ENCODE data around the gene HDAC4. TPM values are rescaled to one million over a fixed set of nuclear protein-coding genes. Genes with fewer than 3 reads are reported as not detected.

The HDAC4 gene
- total RNA-seq, 1 donor from 2014 or later, result 46.2 TPM

GRCh38 chr2:239055756-239056493 lies 344.9 kb downstream of the HDAC4 start:
- Mint-ChIP-seq H3K36me3 (ENCODE audit: insufficient read depth) (peaks cover 17% of the 10 kb centered on the region), H3K27me3 (no peaks in the 10 kb centered on the region), H3K9me3 (ENCODE audit: low read depth) (no peaks in the 10 kb centered on the region), H3K4me3 (ENCODE audit: low read depth) (no peak overlapping the region), H3K27ac (no peak overlapping the region), H3K4me1 (ENCODE audit: low read depth) (no peaks in the 10 kb centered on the region)
- DNase-seq (ENCODE audit: low spot score, unreplicated experiment), result no peak
- TF ChIP-seq, protein P1, sequence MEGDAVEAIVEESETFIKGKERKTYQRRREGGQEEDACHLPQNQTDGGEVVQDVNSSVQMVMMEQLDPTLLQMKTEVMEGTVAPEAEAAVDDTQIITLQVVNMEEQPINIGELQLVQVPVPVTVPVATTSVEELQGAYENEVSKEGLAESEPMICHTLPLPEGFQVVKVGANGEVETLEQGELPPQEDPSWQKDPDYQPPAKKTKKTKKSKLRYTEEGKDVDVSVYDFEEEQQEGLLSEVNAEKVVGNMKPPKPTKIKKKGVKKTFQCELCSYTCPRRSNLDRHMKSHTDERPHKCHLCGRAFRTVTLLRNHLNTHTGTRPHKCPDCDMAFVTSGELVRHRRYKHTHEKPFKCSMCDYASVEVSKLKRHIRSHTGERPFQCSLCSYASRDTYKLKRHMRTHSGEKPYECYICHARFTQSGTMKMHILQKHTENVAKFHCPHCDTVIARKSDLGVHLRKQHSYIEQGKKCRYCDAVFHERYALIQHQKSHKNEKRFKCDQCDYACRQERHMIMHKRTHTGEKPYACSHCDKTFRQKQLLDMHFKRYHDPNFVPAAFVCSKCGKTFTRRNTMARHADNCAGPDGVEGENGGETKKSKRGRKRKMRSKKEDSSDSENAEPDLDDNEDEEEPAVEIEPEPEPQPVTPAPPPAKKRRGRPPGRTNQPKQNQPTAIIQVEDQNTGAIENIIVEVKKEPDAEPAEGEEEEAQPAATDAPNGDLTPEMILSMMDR (IDR thresholded peaks at IDR 0.05; ENCODE audit: unreplicated experiment), result no peak

DNA sequence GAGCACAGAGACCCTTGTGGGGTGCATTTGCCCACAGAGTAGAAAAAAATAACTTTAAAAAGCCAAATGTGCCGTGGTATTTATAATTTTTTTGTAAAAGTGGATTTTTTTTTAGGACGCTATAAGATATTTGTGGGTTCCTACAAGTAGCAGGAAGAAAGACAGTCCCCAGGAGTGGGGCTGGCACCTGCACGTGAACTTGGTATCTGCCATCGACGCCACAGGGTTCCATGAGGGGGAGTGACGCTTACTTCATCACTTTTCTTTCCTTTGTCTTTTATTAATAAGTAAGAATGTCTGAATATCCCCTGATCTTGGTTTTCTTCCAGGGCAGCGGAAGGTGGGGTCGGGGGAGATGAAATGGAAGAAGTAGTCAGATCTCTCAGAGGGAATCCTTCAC lies 345.9 kb downstream of the HDAC4 start:
- Mint-ChIP-seq H3K27ac (no peak overlapping the region), H3K4me1 (ENCODE audit: low read depth) (no peaks in the 10 kb centered on the region), H3K9me3 (ENCODE audit: low read depth) (no peaks in the 10 kb centered on the region), H3K4me3 (ENCODE audit: low read depth) (no peak overlapping the region), H3K27me3 (no peaks in the 10 kb centered on the region), H3K36me3 (ENCODE audit: insufficient read depth) (peaks cover 18% of the 10 kb centered on the region)
- TF ChIP-seq, protein P1 (IDR thresholded peaks at IDR 0.05; ENCODE audit: unreplicated experiment), result no peak
- DNase-seq (ENCODE audit: low spot score, unreplicated experiment), result no peak

DNA sequence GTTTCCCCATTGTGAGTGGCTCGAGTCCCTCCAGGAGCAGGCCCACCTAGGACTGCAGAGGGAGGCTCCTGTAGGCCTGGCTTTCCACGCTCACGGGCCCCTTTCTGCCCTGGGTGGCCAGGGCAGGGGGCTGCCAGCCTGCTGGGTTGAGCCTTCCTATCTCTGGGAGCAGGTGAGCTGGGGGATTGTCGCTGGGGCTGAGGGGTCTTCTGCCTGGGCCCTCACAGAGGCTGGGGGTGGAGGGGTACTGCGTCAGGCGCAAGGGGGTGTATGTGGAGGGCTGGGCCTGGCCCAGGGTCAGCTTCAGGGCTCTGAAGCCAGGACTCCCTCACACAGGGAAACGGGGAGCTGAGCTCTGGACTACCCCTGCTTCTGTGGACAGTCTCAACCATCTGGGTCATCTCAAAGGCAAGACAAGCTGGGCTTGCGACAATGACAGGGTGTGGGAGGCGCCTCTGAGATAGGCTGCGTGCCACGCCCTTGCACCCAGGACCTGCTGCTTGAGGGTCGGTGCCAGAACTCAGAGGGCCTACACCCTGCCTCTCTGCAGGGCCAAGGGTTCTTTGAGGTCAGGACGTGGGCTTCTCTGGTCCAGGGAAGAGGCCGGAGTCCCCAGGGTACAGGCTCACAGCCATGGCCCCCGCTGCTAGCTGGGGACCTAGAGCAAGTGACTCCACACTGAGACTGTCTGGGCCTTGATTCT lies 346.9 kb downstream of the HDAC4 start:
- no peak for DNase-seq (ENCODE audit: low spot score, unreplicated experiment)
- H3K27me3 Mint-ChIP-seq, result no peaks in the 10 kb centered on the region
- no peaks in the 10 kb centered on the region for H3K9me3 Mint-ChIP-seq (ENCODE audit: low read depth)
- TF ChIP-seq, protein P1 (IDR thresholded peaks at IDR 0.05; ENCODE audit: unreplicated experiment), result no peak
- no peak overlapping the region for H3K4me3 Mint-ChIP-seq (ENCODE audit: low read depth)
- no peak overlapping the region for H3K27ac Mint-ChIP-seq
- no peaks in the 10 kb centered on the region for H3K4me1 Mint-ChIP-seq (ENCODE audit: low read depth)
- peaks cover 18% of the 10 kb centered on the region for H3K36me3 Mint-ChIP-seq (ENCODE audit: insufficient read depth)

DNA sequence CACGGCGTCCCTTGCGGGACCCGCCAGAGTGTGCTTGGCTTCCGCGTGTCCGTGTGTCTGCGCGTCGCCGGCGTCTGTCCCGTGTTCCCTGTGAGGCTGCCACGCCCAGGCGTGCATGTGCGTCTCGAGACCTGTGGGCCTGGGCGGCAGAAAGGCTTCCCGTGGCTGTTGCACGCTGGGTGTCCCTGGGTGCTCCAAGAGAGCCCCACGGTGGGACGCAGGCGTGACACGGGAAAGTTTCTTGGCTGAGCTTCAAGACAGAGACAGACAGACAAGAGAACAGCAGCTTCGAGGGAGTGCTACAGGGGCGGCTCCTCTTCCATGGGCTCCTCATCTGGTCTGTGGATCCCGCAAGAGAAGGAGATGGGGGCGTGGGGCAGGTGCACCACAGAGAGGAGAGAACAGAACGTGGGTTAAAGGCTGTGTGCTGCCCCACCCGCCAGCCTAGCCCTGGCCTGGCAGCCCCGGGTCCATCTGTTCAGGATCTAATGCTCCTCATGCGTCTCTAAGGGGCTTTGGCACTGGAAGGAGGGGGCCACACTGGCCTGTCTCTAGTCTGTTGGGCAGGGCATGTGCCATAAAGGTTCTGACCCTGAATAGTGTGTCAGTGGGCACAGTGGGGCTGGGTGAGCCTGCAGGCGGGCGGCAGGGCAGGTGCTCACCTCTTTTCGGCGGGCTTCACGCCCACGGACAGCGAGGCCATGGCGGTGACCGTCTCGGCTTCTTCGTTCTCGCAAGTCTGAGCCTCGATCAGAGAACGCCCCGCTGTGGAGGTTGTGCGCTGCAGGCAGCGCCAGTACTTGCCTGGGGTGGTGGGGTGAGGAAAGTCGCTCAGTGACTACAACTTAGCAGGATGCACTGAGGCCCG lies 347.8 kb downstream of the HDAC4 start:
- no peak for DNase-seq (ENCODE audit: low spot score, unreplicated experiment)
- TF ChIP-seq, protein P1 (IDR thresholded peaks at IDR 0.05; ENCODE audit: unreplicated experiment), result no peak
- peaks cover 4% of the 10 kb centered on the region for H3K4me1 Mint-ChIP-seq (ENCODE audit: low read depth)
- H3K27me3 Mint-ChIP-seq, result no peaks in the 10 kb centered on the region
- no peak overlapping the region for H3K4me3 Mint-ChIP-seq (ENCODE audit: low read depth)
- peaks cover 23% of the 10 kb centered on the region for H3K36me3 Mint-ChIP-seq (ENCODE audit: insufficient read depth)
- no peak overlapping the region for H3K27ac Mint-ChIP-seq
- peaks cover 1% of the 10 kb centered on the region for H3K9me3 Mint-ChIP-seq (ENCODE audit: low read depth)

DNA sequence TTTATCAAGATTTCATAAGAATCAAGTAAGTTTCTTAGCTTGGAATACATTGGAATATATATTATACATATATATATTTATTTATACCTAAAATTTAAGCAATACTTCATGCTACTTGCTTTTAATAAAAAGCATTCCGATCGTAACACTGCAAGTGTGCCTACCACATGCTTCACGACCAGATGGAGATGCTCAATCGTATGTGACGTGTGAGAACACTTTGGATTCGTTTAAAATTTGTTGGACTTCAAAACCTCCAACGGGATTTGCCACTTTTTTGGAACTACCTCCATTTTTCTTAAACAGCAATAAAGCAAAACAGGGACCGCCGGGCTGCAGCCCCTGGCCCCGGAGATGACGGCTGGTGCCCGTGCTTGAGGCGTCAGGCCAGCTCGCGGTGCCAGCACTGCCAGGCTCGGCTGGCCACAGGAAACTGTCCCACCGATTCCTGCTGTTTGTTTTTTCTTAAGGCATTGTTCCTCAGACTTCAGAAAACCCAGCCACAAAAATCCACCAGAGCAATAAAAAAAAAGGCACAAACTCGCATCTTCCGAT lies 348.9 kb downstream of the HDAC4 start:
- Mint-ChIP-seq H3K4me1 (ENCODE audit: low read depth) (peaks cover 6% of the 10 kb centered on the region), H3K9me3 (ENCODE audit: low read depth) (peaks cover 4% of the 10 kb centered on the region)

More for the DNA sequence above, 348.9 kb downstream of the HDAC4 start:
- H3K36me3 Mint-ChIP-seq (ENCODE audit: insufficient read depth), result peaks cover 26% of the 10 kb centered on the region
- H3K27ac Mint-ChIP-seq, result no peak overlapping the region
- H3K4me3 Mint-ChIP-seq (ENCODE audit: low read depth), result no peak overlapping the region
- no peak for DNase-seq (ENCODE audit: low spot score, unreplicated experiment)
- TF ChIP-seq, protein P1 (IDR thresholded peaks at IDR 0.05; ENCODE audit: unreplicated experiment), result no peak
- H3K27me3 Mint-ChIP-seq, result no peaks in the 10 kb centered on the region
